HG02763 (cell line): ENCODE data around the gene KRABD2.
"Not testable (repeated sequence)": the region's sequence is repeated elsewhere in the genome, so short reads cannot be mapped to it uniquely, and the experiment has no call there.

Source experiments
- ATAC-seq: cut with Tn5 transposase; IDR thresholded peaks from one replicate; pipeline ENCODE4 v1.9.1; 2021; ENCODE audit warnings: mild to moderate bottlenecking, moderate library complexity; ENCODE audit not compliant: unreplicated experiment

Gene KRABD2

GRCh38 chr17:8376271-8377067, at the start of gene KRABD2:
KRABD2 (minus strand) TSS chr17:8376704.
- ATAC-seq: peak; percentile 83

- ATAC-seq: no peak
These were observed 45.1 kb upstream of the KRABD2 start for GRCh38 chr17:8421571-8421970.

- no peak for ATAC-seq
These were observed 43.8 kb upstream of the KRABD2 start for GRCh38 chr17:8420041-8420934.

- ATAC-seq: no peak
These were observed 42.8 kb upstream of the KRABD2 start for GRCh38 chr17:8419305-8419704.

GRCh38 chr17:8418471-8418870, 42.0 kb upstream of the KRABD2 start:
- no peak for ATAC-seq

GRCh38 chr17:8417806-8418205, 41.3 kb upstream of the KRABD2 start:
- no peak for ATAC-seq

GRCh38 chr17:8413938-8414337, 37.4 kb upstream of the KRABD2 start:
- ATAC-seq: no peak

- ATAC-seq: no peak
These were observed 36.8 kb upstream of the KRABD2 start for GRCh38 chr17:8413328-8413727.

GRCh38 chr17:8412089-8412488, 35.6 kb upstream of the KRABD2 start:
- ATAC-seq: no peak

- no peak for ATAC-seq
These were observed 34.4 kb upstream of the KRABD2 start for GRCh38 chr17:8410883-8411238.

GRCh38 chr17:8409966-8410882, 33.7 kb upstream of the KRABD2 start:
- ATAC-seq: no peak

- no peak for ATAC-seq
These were observed 31.9 kb upstream of the KRABD2 start for GRCh38 chr17:8408371-8408770.

GRCh38 chr17:8406174-8406573, 29.7 kb upstream of the KRABD2 start:
- ATAC-seq: no peak

- no peak for ATAC-seq
These were observed 29.1 kb upstream of the KRABD2 start for GRCh38 chr17:8405499-8406016.

GRCh38 chr17:8402921-8403536, 26.5 kb upstream of the KRABD2 start:
- no peak for ATAC-seq

- ATAC-seq: no peak
These were observed 24.6 kb upstream of the KRABD2 start for GRCh38 chr17:8401107-8401506.

GRCh38 chr17:8398980-8399379, 22.5 kb upstream of the KRABD2 start:
- ATAC-seq: no peak

GRCh38 chr17:8397636-8398035, 21.1 kb upstream of the KRABD2 start, which contains the start of gene RNF222:
RNF222 (minus strand) TSS chr17:8397827; CDS start chr17:8393461, 4,366 bp downstream.
- ATAC-seq: no peak

- ATAC-seq: not testable (repeated sequence)
These were observed 18.0 kb upstream of the KRABD2 start for GRCh38 chr17:8394497-8394896.
